Measurements from ENCODE around the gene ZNF526. TPM values are rescaled to one million over a fixed set of nuclear protein-coding genes. Genes with fewer than 3 reads are reported as not detected.

Gene ZNF526
- total RNA-seq, 1 donor from 2014 or later: 17.3 TPM

DNA sequence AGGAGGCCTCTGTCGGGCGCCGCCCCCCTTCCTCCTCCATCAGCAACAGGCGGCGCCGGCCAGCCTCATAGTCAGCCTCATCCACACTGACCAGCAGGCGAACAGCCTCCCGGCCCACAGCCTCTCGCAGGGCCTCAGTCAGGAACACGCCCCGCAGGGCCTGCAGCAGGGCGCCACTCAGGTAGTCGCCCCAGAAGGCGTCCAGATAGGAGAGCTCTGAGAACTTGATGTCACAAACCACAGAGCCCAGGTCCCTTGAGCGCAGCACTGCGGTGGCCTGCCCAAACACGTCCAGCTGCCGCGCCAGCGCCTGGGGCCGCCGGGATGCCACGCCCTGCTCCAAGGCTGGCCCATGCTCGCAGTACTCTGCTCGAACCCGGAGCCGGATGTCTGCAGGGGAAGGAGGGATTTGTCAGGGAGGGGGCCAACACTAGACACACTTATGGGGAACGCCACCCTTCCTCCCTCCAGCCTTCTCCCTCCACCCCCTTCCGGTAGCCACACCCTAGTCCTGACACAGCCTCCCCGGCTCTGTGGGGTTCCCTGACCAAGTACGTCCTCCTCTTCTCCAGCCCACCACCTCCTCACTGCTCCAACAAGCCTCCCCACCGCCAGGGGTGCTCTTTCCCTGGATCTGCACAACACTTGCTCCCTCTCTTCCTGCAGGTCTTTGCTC, 20.5 kb upstream of the ZNF526 start:
- H3K9me3 Mint-ChIP-seq: no peaks in the 10 kb centered on the region
- H3K27ac Mint-ChIP-seq: peak overlapping the region; percentile 94
- peak overlapping the region; percentile 77 for H3K4me3 Mint-ChIP-seq (ENCODE audit: low read depth)
- intact Hi-C loops (cut with micrococcal nuclease): loop anchor here (2.0 to 5.0 kb wide), 4 partner anchors 23 to 98 kb away; partner anchors contain the start of gene ERF
- H3K36me3 Mint-ChIP-seq (ENCODE audit: low read depth): peaks cover 73% of the 10 kb centered on the region
- DNase-seq (ENCODE audit: low spot score): peak; percentile 79
- H3K27me3 Mint-ChIP-seq (ENCODE audit: low read depth): no peaks in the 10 kb centered on the region
- H3K4me1 Mint-ChIP-seq (ENCODE audit: low read depth): peaks cover 54% of the 10 kb centered on the region

DNA sequence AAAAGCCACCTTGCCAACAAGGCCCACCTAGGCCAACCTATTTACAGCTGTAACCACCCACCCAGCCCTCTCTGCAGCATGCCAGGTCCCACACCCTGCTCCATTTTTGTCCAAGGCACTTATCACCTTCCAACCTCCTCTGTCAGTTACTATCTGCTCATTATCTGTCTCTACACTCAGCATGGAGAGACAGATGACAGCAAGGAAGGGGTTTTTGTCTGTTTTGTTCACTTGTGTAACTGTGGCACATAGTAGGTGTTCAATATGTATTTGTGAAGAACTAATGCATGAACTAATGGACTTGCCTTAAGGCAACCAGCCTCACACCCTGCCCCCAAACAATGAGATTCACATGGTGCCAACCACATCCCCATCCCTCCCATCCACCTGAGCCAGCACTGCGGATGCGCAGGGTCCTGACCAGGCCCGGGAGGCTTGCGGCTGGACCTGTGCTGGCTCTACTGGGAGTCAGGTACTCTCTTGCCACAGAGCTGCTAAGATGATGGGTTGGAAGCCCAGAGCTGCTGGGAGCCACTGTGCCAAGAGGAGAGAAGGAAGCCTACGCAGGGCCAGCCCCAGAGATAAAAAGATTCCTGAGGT, 19.9 kb upstream of the ZNF526 start:
- H3K27me3 Mint-ChIP-seq (ENCODE audit: low read depth): no peaks in the 10 kb centered on the region
- H3K27ac Mint-ChIP-seq: peak overlapping the region; percentile 94
- H3K9me3 Mint-ChIP-seq: no peaks in the 10 kb centered on the region
- peak overlapping the region; percentile 77 for H3K4me3 Mint-ChIP-seq (ENCODE audit: low read depth)
- DNase-seq (ENCODE audit: low spot score): no peak
- H3K4me1 Mint-ChIP-seq (ENCODE audit: low read depth): peaks cover 58% of the 10 kb centered on the region
- peaks cover 79% of the 10 kb centered on the region for H3K36me3 Mint-ChIP-seq (ENCODE audit: low read depth)
- intact Hi-C loops (cut with micrococcal nuclease): loop anchor here (5.0 kb wide), 1 partner anchor 97 kb away; no protein-coding TSS in a partner anchor

DNA sequence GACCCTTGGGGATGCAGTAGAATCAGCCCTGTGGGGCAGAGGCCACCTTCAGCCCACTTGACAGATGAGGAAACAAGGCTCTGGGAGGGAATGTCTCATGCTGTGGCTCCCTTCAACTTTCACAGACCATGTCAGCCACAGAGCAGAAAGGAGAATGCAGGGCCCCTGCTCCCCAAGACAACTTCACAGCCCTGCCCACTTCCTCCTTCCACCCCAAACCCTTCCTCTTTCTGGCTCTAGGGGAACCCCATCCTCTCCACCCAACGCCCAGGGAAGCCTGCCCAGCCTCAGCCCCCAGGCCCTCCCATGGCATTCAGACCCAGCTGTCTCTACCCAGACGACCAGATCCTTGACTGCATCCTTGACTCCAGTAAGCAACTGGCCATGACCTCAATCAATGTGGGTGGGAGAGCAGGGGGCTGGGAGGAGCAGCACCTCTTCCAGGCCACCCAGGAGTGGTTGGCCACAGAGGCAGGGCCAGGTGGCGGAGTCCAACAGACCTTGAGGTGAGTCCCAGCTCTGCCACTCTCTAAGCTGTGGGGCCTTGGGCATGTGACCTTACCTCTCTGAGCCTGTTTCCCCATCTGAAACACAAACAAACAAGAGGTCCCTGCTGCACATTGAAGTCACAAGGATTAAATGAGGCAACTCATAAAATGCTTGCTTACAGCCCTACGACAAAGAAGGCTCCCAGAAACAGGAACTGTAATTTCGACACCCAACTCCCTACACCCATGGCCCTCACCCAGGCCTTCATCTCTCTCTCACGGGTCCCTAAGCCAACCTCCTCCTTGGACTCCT, 18.4 kb upstream of the ZNF526 start:
- peaks cover 59% of the 10 kb centered on the region for H3K4me1 Mint-ChIP-seq (ENCODE audit: low read depth)
- intact Hi-C loops (cut with micrococcal nuclease): loop anchor here (1.0 to 5.0 kb wide), 2 partner anchors 16 to 96 kb away; partner anchors contain the start of gene DEDD2
- DNase-seq (ENCODE audit: low spot score): peak; percentile 46
- H3K27ac Mint-ChIP-seq: peak overlapping the region; percentile 94
- H3K9me3 Mint-ChIP-seq: no peaks in the 10 kb centered on the region
- H3K4me3 Mint-ChIP-seq (ENCODE audit: low read depth): peak overlapping the region; percentile 69
- no peaks in the 10 kb centered on the region for H3K27me3 Mint-ChIP-seq (ENCODE audit: low read depth)
- H3K36me3 Mint-ChIP-seq (ENCODE audit: low read depth): peaks cover 83% of the 10 kb centered on the region

DNA sequence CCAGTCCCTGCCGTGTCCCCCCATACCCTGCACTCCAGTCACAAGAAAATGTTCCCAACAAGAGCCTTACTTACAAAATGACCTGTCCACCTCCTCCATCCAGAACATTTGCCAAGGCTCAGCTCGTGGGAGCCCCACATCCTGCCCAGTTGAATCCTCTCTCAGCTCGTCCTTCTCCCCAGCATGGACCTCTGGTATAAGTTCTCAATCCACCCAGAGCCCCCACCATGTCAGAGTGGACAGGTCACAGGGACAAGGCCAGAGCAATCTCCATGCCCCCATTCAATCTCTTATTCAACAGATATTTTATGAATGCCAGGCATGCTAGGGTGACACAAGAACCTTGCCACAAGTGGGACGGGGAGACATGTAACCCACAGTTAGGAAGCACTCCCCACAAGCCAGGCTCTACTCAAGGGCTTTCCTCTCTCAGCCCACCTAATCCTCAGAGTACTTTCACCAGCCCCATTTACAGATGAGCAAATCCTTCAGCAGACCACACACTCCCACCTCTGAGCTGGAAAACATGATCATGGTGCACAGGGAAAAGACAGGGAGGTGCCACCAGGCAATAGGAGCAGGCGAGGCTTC, 17.7 kb upstream of the ZNF526 start:
- Mint-ChIP-seq H3K36me3 (ENCODE audit: low read depth) (peaks cover 81% of the 10 kb centered on the region), H3K9me3 (no peaks in the 10 kb centered on the region), H3K4me1 (ENCODE audit: low read depth) (peaks cover 56% of the 10 kb centered on the region), H3K4me3 (ENCODE audit: low read depth) (peak overlapping the region; percentile 69), H3K27ac (peak overlapping the region; percentile 94), H3K27me3 (ENCODE audit: low read depth) (no peaks in the 10 kb centered on the region)
- intact Hi-C loops (cut with micrococcal nuclease): loop anchor here (5.0 kb wide), 1 partner anchor 95 kb away; no protein-coding TSS in a partner anchor
- no peak for DNase-seq (ENCODE audit: low spot score)

DNA sequence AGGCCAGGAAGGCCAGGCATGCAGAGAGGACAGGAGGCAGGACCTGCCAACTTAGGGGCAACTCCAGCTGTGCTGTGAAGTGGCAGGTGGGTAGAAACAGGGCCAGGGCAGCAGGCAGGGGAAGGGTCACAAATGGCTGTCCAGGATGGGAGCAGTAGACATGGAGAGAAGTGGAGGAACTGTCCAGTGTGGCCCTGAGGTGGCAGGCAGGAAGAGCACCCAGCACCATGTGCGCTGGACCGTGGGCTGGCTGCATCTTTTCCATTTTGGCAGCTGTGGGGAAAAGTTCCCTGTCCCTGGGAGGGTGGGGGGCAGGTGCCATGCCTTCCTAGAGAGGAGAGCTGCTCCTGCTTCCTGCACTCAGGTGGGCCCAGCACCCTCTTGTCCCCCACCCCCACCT, 16.4 kb upstream of the ZNF526 start:
- peaks cover 88% of the 10 kb centered on the region for H3K36me3 Mint-ChIP-seq (ENCODE audit: low read depth)
- intact Hi-C loops (cut with micrococcal nuclease): loop anchor here (5.0 kb wide), 1 partner anchor 94 kb away; no protein-coding TSS in a partner anchor
- peaks cover 59% of the 10 kb centered on the region for H3K4me1 Mint-ChIP-seq (ENCODE audit: low read depth)
- DNase-seq (ENCODE audit: low spot score): no peak
- H3K27ac Mint-ChIP-seq: peak overlapping the region; percentile 64
- no peaks in the 10 kb centered on the region for H3K27me3 Mint-ChIP-seq (ENCODE audit: low read depth)
- H3K9me3 Mint-ChIP-seq: no peaks in the 10 kb centered on the region
- H3K4me3 Mint-ChIP-seq (ENCODE audit: low read depth): no peak overlapping the region

DNA sequence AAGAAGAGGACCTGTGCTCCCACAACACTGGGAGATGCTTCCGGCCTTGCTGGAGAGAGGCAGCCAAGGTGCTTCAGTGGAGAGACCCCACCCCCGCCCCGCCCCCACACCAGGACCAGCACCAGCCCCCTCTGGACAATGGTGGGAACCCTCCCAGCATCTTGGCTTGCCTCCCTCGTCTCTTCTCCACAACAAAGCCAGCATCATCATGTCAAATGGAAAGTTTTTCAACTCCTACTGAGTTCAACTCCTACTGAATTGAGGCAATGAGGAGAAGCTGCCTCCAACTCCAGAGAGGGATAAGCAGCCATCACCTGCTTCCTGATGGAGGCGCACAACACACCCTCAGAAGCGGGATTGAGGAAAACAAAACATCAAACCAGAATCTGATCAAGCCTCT, 15.4 kb upstream of the ZNF526 start:
- Mint-ChIP-seq H3K9me3 (no peaks in the 10 kb centered on the region), H3K27me3 (ENCODE audit: low read depth) (no peaks in the 10 kb centered on the region), H3K27ac (peak overlapping the region; percentile 14), H3K4me3 (ENCODE audit: low read depth) (no peak overlapping the region), H3K4me1 (ENCODE audit: low read depth) (peaks cover 49% of the 10 kb centered on the region), H3K36me3 (ENCODE audit: low read depth) (peaks cover 89% of the 10 kb centered on the region)
- DNase-seq (ENCODE audit: low spot score): no peak
- intact Hi-C loops (cut with micrococcal nuclease): loop anchor here (5.0 kb wide), 1 partner anchor 93 kb away; no protein-coding TSS in a partner anchor

DNA sequence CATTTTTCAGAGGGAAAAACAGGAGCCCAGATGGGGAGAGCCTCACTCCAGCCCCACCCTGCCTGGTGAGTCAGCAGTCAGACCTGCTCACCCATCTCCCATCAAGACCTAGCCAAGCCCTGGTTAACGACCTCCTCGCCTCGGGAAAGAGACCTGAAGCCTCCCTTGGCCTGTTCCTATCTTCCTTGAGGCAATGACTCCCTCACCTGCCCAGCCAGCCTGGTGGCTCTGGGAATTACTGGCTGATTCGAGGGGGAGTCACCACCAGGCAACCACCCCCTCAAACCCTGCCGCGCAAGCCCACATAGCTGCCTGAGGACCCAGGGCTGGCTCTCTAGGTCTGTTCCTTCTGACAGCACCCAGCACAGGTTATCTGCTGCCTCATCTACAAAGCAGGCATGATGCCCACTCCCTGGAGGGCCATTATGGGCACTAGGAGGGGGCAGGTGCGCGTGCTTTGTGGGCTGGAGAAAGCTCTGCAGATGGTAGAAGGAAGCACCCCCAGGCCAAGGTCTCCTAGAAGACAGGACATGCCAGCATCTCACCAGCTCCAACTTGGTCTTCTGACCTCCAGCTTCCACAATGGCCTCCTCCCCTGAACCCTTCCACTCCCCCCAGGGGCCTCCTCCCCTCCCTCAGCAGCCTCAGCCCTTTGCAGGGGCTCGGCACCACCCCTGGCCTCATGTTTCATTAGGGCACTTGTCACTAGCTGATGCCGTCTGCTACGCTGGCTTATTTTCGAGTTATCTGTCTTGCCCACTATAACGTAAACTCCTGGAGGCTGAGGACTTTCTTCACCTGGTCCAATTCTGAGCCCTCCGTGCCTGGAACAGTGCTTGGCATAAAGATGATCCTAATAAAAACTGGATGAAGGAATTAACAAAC, 13.0 kb upstream of the ZNF526 start:
- Mint-ChIP-seq H3K9me3 (no peaks in the 10 kb centered on the region), H3K4me1 (ENCODE audit: low read depth) (peaks cover 30% of the 10 kb centered on the region), H3K27ac (peak overlapping the region; percentile 66), H3K27me3 (ENCODE audit: low read depth) (no peaks in the 10 kb centered on the region), H3K36me3 (ENCODE audit: low read depth) (peaks cover 73% of the 10 kb centered on the region), H3K4me3 (ENCODE audit: low read depth) (no peak overlapping the region)
- intact Hi-C loops (cut with micrococcal nuclease): no loop called here
- DNase-seq (ENCODE audit: low spot score): no peak

DNA sequence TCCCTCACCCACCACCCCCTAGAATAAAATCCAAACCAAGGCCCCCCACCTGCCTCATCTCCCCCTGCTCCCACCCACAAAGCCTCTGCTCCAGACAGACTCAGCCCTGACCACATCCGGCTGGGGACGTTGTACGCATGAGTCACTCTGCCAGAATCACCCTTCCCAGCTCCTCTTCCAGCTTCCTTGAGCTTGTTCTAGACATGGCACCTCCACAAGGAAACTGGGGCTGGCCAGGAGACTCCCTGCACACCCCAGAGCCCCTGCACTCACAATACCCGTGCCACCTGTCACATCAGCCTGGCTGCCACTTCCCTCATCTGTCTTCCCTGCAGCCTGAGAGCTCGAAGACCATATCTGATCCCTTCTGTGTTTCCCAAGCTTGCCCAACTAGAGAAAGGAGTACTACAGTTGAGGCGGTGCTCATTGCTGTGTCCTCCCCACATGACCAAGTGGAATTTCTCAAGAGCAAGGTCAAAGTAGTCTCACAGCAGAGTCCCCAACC, 12.3 kb upstream of the ZNF526 start:
- no peak overlapping the region for H3K4me3 Mint-ChIP-seq (ENCODE audit: low read depth)
- H3K4me1 Mint-ChIP-seq (ENCODE audit: low read depth): peaks cover 28% of the 10 kb centered on the region
- peak overlapping the region; percentile 66 for H3K27ac Mint-ChIP-seq
- intact Hi-C loops (cut with micrococcal nuclease): no loop called here
- no peaks in the 10 kb centered on the region for H3K9me3 Mint-ChIP-seq
- H3K27me3 Mint-ChIP-seq (ENCODE audit: low read depth): no peaks in the 10 kb centered on the region
- DNase-seq (ENCODE audit: low spot score): no peak
- peaks cover 73% of the 10 kb centered on the region for H3K36me3 Mint-ChIP-seq (ENCODE audit: low read depth)

DNA sequence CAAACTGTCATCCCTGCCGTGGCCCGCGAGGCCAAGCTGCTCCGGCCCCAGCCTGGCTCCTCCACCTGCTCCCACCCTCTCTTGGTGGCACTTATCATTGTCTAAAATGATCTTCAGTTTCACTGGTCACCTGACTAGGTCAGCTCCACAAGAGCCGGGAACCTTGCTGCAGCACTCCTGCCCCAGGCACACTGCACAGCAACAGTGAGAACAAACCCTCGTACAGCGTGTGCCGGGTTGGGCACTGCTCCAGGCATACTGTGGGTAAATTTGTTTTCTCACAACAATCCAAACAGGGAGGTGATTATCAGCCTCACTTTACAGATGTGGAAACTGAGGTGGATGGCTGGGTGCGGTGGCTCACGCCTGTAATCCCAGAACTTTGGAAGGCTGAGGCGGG, 11.5 kb upstream of the ZNF526 start:
- intact Hi-C loops (cut with micrococcal nuclease): no loop called here
- peaks cover 29% of the 10 kb centered on the region for H3K4me1 Mint-ChIP-seq (ENCODE audit: low read depth)
- H3K9me3 Mint-ChIP-seq: no peaks in the 10 kb centered on the region
- H3K36me3 Mint-ChIP-seq (ENCODE audit: low read depth): peaks cover 73% of the 10 kb centered on the region
- no peaks in the 10 kb centered on the region for H3K27me3 Mint-ChIP-seq (ENCODE audit: low read depth)
- no peak overlapping the region for H3K4me3 Mint-ChIP-seq (ENCODE audit: low read depth)
- H3K27ac Mint-ChIP-seq: no peak overlapping the region
- no peak for DNase-seq (ENCODE audit: low spot score)

DNA sequence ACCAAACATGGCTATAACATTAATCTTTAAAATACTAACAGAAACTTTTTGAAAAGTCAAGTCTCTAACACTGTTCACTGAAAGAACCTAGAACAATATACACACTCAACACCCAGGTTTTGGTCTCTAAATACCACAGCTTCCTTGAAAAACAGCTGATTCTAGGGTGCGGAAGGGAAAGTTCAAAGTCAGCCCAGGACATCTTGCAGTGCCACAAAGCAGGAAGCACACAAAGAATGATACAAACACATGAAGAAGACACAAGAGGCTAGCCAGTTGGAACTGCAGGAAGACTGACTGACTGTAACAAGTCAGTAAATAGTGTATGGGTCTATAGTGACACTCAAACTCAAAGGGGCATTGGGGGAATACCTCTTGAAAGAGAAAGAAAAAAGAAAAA, 7.2 kb upstream of the ZNF526 start:
- intact Hi-C loops (cut with micrococcal nuclease): no loop called here
- peak overlapping the region; percentile 40 for H3K27ac Mint-ChIP-seq
- peaks cover 42% of the 10 kb centered on the region for H3K4me1 Mint-ChIP-seq (ENCODE audit: low read depth)
- H3K4me3 Mint-ChIP-seq (ENCODE audit: low read depth): no peak overlapping the region
- H3K9me3 Mint-ChIP-seq: no peaks in the 10 kb centered on the region
- DNase-seq (ENCODE audit: low spot score): no peak
- H3K27me3 Mint-ChIP-seq (ENCODE audit: low read depth): no peaks in the 10 kb centered on the region
- peaks cover 51% of the 10 kb centered on the region for H3K36me3 Mint-ChIP-seq (ENCODE audit: low read depth)

DNA sequence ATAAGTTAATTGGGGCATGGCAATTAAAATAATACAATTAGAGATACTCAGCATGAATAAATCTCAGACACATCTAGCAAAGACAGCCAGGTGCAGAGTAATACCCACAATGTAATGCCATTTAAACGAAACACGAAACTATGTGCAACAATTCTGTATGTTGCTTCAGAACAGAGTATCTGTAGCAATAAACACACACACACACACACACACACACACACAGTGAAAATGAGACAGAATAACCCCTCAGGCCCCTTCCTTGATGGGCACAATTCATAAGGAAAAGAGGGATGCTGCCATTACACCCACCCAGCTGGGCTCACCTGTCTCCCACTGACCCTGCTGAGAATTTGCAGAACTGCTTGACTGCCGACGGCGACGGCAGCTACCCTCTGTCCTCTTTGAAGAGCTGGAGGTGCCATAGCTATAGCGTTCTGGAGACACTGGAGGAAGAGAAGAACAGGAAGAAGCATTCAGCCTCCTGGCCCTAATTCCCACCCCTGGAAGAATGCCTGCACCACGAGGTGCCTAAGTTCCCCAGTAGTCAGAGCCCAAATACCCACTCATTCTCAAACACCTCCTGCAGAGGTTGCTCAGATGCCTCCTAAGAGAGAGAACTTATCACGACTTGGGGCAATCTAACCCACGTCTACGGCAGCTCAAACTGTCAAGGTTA, 5.2 kb upstream of the ZNF526 start:
- Mint-ChIP-seq H3K9me3 (no peaks in the 10 kb centered on the region), H3K27ac (no peak overlapping the region), H3K36me3 (ENCODE audit: low read depth) (peaks cover 32% of the 10 kb centered on the region), H3K4me3 (ENCODE audit: low read depth) (peak overlapping the region; percentile 91), H3K27me3 (ENCODE audit: low read depth) (no peaks in the 10 kb centered on the region), H3K4me1 (ENCODE audit: low read depth) (peaks cover 48% of the 10 kb centered on the region)
- intact Hi-C loops (cut with micrococcal nuclease): no loop called here
- DNase-seq (ENCODE audit: low spot score): no peak

Data from activated T-helper 2 cell treated with anti-CD3 and anti-CD28 coated beads, Interferon-gamma antibody, Interleukin-2, Interleukin-4, amounts not matched to agents 10 μg/mL and 5 μg/mL and 100 μg/mL, durations not matched to agents 14 hours and 24 hours and 36 hours (primary cell).